ENCODE data around the gene C2CD2L. TPM values are rescaled to one million over a fixed set of nuclear protein-coding genes. Genes with fewer than 3 reads are reported as not detected.

The C2CD2L gene
- total and polyA plus RNA-seq, 2 of the 13 experiments (the other 11 are each of a cell fraction or from before 2014, with no cell fraction given) = 3.7 to 5.5 TPM

GRCh38 chr11:119067371-119068222, 39.5 kb upstream of the C2CD2L start, which contains the start of gene VPS11 (continued):
- TF ChIP-seq, protein P1, sequence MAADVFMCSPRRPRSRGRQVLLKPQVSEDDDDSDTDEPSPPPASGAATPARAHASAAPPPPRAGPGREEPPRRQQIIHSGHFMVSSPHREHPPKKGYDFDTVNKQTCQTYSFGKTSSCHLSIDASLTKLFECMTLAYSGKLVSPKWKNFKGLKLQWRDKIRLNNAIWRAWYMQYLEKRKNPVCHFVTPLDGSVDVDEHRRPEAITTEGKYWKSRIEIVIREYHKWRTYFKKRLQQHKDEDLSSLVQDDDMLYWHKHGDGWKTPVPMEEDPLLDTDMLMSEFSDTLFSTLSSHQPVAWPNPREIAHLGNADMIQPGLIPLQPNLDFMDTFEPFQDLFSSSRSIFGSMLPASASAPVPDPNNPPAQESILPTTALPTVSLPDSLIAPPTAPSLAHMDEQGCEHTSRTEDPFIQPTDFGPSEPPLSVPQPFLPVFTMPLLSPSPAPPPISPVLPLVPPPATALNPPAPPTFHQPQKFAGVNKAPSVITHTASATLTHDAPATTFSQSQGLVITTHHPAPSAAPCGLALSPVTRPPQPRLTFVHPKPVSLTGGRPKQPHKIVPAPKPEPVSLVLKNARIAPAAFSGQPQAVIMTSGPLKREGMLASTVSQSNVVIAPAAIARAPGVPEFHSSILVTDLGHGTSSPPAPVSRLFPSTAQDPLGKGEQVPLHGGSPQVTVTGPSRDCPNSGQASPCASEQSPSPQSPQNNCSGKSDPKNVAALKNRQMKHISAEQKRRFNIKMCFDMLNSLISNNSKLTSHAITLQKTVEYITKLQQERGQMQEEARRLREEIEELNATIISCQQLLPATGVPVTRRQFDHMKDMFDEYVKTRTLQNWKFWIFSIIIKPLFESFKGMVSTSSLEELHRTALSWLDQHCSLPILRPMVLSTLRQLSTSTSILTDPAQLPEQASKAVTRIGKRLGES (CRISPR knock-in tag; IDR thresholded peaks at IDR 0.05; ENCODE audit: borderline replicate concordance) = no peak
- TF ChIP-seq TFDP1 (CRISPR knock-in tag; IDR thresholded peaks at IDR 0.05; ENCODE audit: borderline replicate concordance) (peak; percentile 70; the same call in 1 of the 2 replicates), SSRP1 (CRISPR knock-in tag; IDR thresholded peaks at IDR 0.05) (no peak), AHR (CRISPR knock-in tag; IDR thresholded peaks at IDR 0.05) (peak; percentile 84; the same call in 1 of the 2 replicates), NCOA2 (CRISPR knock-in tag; IDR thresholded peaks at IDR 0.05) (peak; percentile 61), CHD4 (IDR thresholded peaks at IDR 0.05; ENCODE audit: borderline replicate concordance, low read length) (no peak), TP53 (CRISPR knock-in tag; conservative IDR thresholded peaks at IDR 0.05) (no peak; the same call in 1 of the 2 replicates), KDM2A (CRISPR knock-in tag; IDR thresholded peaks at IDR 0.05; ENCODE audit: borderline replicate concordance, low read depth) (peak; percentile 96), DBP (CRISPR knock-in tag; IDR thresholded peaks at IDR 0.05; ENCODE audit: not compliant biosample characterization) (no peak), XRCC5 (optimal IDR thresholded peaks at IDR 0.05; ENCODE audit: low read length) (peak; percentile 76), PRMT3 (CRISPR knock-in tag; IDR thresholded peaks at IDR 0.05; ENCODE audit: borderline replicate concordance, low read depth) (no peak), ZNF546 (CRISPR knock-in tag; conservative IDR thresholded peaks at IDR 0.05) (no peak), TEAD3 (CRISPR knock-in tag; optimal IDR thresholded peaks at IDR 0.05; ENCODE audit: borderline replicate concordance) (peak; percentile 37), NFIC (IDR thresholded peaks at IDR 0.05; ENCODE audit: low read length) (peak; percentile 40; the same call in 1 of the 2 replicates), FLYWCH1 (CRISPR knock-in tag; IDR thresholded peaks at IDR 0.05) (no peak), XBP1 (CRISPR knock-in tag; IDR thresholded peaks at IDR 0.05) (no peak), ZNF577 (CRISPR knock-in tag; IDR thresholded peaks at IDR 0.05; ENCODE audit: borderline replicate concordance, low read depth) (no peak), PTBP1 (IDR thresholded peaks at IDR 0.05; ENCODE audit: low read depth, low read length, poor library complexity, severe bottlenecking) (no peak), KMT2B (CRISPR knock-in tag; IDR thresholded peaks at IDR 0.05) (peak; percentile 89), TSC22D2 (CRISPR knock-in tag; IDR thresholded peaks at IDR 0.05; ENCODE audit: borderline replicate concordance) (peak; percentile 76; the same call in 1 of the 2 replicates), PRDM15 (CRISPR knock-in tag; IDR thresholded peaks at IDR 0.05) (no peak), HMG20A (CRISPR knock-in tag; IDR thresholded peaks at IDR 0.05; ENCODE audit: borderline replicate concordance) (no peak)

Measured in HepG2 (cell line).